ENCODE measurements around the gene ZNF385B.

ZNF385B gene

DNA sequence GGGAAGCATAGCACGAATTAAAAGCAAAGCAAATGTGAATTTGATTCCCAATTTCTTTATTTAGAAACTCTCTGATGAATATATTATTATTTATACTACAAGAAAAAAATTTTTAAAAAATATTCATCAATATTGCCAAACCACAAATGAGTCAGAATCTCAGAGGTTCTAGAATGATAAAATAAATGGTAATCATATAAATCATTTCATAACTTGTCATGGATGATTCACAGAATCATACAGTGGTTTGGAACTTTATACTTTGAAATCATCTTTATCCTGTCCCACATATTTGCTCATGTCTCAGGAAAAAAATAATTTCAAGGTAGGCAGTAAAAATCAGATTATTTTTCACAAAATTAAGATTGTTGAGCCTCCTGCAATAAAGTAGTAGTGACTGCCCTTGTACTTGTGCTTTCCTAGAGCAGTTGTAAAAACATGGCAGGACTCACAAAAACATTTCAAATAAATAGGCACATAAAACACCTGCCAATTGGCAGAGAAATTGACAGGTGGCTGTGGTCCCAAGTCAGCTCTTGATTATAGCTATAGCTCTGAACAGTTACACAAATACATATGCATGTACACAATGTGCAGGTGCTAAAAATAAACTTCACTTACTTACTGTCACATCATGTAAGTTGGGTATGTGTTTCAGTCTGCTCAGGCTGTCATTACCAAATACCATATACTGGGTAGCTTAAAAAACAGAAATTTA is 322.8 kb downstream of the ZNF385B start:
- no peak overlapping the region for H3K4me3 ChIP-seq (ENCODE audit: low read depth, low read length)
- TF ChIP-seq, protein P1, sequence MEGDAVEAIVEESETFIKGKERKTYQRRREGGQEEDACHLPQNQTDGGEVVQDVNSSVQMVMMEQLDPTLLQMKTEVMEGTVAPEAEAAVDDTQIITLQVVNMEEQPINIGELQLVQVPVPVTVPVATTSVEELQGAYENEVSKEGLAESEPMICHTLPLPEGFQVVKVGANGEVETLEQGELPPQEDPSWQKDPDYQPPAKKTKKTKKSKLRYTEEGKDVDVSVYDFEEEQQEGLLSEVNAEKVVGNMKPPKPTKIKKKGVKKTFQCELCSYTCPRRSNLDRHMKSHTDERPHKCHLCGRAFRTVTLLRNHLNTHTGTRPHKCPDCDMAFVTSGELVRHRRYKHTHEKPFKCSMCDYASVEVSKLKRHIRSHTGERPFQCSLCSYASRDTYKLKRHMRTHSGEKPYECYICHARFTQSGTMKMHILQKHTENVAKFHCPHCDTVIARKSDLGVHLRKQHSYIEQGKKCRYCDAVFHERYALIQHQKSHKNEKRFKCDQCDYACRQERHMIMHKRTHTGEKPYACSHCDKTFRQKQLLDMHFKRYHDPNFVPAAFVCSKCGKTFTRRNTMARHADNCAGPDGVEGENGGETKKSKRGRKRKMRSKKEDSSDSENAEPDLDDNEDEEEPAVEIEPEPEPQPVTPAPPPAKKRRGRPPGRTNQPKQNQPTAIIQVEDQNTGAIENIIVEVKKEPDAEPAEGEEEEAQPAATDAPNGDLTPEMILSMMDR (IDR thresholded peaks at IDR 0.05; ENCODE audit: borderline replicate concordance, insufficient read depth, low read depth, low read length), result no peak

DNA sequence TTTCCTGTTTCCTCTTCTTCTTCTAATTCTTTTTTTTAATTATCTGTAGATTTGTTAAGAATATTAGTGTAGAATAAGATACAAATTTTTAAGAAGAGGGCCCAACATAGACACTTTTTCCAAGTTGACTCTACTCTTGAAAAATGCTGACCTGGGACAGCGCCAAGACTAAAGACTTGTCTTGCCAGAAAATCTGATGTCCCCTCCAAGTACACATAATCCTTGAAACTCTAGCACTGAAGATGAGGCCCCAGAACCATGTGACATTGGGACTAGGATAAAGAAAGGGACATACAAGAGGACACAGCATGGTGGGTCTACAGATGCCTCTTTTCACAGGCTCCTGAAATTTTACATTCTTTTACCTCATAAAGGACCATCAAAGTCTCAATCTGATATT is 325.2 kb downstream of the ZNF385B start:
- TF ChIP-seq, protein P1 (IDR thresholded peaks at IDR 0.05; ENCODE audit: borderline replicate concordance, insufficient read depth, low read depth, low read length), result no peak
- H3K4me3 ChIP-seq (ENCODE audit: low read depth, low read length), result no peak overlapping the region

DNA sequence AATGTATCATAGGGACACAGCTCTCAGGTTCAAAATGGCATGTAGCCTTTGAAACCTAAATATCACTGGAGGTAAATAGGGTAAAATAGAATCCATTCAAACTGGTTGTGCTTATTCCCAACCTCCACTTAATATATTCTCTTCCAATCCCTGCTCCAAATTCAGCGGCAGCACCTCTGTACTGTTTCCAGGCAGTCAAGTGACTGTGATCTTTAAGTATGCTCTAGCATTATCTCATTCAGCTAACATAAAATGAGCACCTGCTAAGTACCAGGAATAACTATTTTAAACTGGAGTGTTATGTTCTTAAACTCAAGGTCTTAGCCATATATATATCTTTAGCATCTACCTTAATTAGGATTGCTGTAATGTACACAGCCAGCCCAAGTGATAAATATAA is 327.5 kb downstream of the ZNF385B start:
- H3K4me3 ChIP-seq (ENCODE audit: low read depth, low read length), result no peak overlapping the region
- TF ChIP-seq, protein P1 (IDR thresholded peaks at IDR 0.05; ENCODE audit: borderline replicate concordance, insufficient read depth, low read depth, low read length), result no peak

DNA sequence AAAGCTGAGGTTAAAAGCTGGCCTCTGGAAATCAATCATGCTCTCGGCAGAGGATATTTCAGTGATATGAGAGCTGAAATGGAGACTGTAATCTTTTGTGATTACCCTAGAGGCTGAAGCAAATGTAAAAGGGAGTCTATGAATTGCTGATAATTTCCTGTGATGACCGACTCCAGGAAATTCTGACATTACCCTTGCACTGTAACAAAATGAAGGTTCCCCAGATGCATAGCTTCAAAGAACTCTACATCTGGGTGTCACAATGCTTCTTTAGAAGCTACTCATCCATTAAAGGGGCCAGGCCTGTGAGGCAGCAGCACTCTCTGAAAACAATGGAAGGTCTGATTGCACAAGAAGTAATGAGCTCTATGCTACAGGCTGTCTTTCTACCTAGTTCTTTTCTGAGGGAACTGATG is 328.5 kb downstream of the ZNF385B start:
- no peak overlapping the region for H3K4me3 ChIP-seq (ENCODE audit: low read depth, low read length)
- TF ChIP-seq, protein P1 (IDR thresholded peaks at IDR 0.05; ENCODE audit: borderline replicate concordance, insufficient read depth, low read depth, low read length), result no peak

DNA sequence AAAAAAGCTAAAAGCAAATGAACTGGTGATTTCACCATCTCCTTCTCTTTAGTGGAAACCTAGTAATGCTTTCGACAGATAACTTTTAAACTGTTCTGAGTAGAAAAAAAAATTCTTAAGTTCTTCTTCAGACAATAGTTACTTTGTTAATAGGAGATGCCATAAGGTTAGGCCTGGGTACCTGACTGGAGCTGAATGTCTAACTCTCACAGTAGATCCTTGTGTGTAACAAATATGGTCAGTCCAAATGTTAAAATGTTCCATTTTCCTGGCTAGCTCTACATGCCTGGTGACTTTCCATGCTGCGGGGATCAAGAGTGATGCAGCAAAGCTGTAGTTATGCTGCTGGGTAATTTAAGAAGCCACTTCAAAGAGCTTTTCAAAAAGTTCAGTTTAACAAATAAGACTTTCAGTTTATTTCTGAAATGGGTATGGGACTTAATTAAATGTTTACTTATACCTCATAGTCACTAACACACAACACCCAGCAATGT is 332.8 kb downstream of the ZNF385B start:
- H3K4me3 ChIP-seq (ENCODE audit: low read depth, low read length), result no peak overlapping the region
- TF ChIP-seq, protein P1 (IDR thresholded peaks at IDR 0.05; ENCODE audit: borderline replicate concordance, insufficient read depth, low read depth, low read length), result no peak

DNA sequence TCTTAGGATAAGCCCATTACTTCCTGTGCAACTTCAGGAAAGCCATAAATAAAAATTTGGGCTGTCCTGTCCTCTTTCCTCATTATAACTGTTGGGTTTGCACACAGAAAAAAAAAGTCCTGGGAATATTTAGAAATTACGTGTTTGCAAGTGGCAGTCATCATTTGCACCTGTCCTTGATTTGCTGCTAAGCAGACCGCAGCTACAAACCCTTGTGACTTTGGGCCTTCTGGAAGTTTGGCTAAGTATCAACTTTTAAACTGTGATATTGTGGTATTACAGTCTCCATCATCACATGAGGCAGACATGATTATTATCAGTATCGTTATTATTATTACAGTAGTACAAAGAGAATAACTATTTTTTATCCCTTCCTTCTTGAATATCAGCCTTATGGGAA is 336.1 kb downstream of the ZNF385B start:
- H3K4me3 ChIP-seq (ENCODE audit: low read depth, low read length), result no peak overlapping the region
- TF ChIP-seq, protein P1 (IDR thresholded peaks at IDR 0.05; ENCODE audit: borderline replicate concordance, insufficient read depth, low read depth, low read length), result no peak

DNA sequence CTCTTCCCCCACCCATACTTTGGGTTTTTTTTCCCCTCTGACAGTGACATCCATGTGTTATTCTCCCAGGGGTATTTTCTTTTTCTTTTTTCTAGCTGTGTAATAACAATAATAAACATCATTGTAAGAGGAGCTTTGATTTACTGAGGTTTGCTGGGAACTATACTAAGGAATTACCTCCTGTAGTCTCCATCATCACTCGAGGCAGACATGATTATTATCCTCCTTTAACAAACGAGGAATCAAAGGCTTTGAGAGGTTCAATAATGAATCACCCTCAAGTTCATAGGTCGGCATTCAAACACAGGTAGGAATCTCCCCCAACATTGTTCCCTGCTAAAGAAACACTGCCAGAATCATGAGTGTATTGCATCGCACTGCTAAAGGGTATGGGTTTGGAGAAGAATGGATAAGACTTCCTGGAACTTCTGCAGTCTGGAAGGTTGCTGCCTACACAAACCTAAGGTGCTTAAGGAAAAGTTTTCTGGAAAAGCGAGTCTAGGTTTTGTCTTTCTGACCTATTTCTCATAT is 336.5 kb downstream of the ZNF385B start:
- H3K4me3 ChIP-seq (ENCODE audit: low read depth, low read length), result no peak overlapping the region
- TF ChIP-seq, protein P1 (IDR thresholded peaks at IDR 0.05; ENCODE audit: borderline replicate concordance, insufficient read depth, low read depth, low read length), result no peak
